AG09309 (cell line): ENCODE measurements around the gene FRS2.

ENCODE experiments used
- DNase-seq: peaks from one replicate; pipeline ENCODE4 v3.0.0-alpha.2; 2010; ENCODE audit warnings: low read depth
- H3K4me3 ChIP-seq: 2 replicates; pipeline ENCODE4 v1.5.1; 2011; ENCODE audit warnings: mild to moderate bottlenecking, low read depth, low read length, moderate library complexity; ENCODE audit not compliant: control insufficient read depth
- CTCF ChIP-seq: IDR thresholded peaks from 2 replicates; pipeline ENCODE4 v1.5.1; 2011; ENCODE audit warnings: mild to moderate bottlenecking, low read depth, low read length, inconsistent platforms; ENCODE audit not compliant: insufficient read depth, control insufficient read depth; ENCODE audit errors: missing control alignments

FRS2 gene

GRCh38 chr12:69619050-69619449 is 148.9 kb downstream of the FRS2 start:
- no peak for DNase-seq
- no peak for TF ChIP-seq CTCF
- H3K4me3 ChIP-seq = no peak overlapping the region

- no peak for DNase-seq
- no peak overlapping the region for H3K4me3 ChIP-seq
- no peak for TF ChIP-seq CTCF
Measured at GRCh38 chr12:69620077-69620476, 149.9 kb downstream of the FRS2 start.

GRCh38 chr12:69620921-69621320 is 150.7 kb downstream of the FRS2 start:
- no peak for TF ChIP-seq CTCF
- no peak overlapping the region for H3K4me3 ChIP-seq
- no peak for DNase-seq

- no peak for TF ChIP-seq CTCF
- H3K4me3 ChIP-seq = no peak overlapping the region
- DNase-seq = no peak
Measured at GRCh38 chr12:69621551-69621950, 151.4 kb downstream of the FRS2 start.

- no peak for TF ChIP-seq CTCF
- H3K4me3 ChIP-seq = no peak overlapping the region
- no peak for DNase-seq
Measured at GRCh38 chr12:69623970-69624369, 153.8 kb downstream of the FRS2 start.

GRCh38 chr12:69627501-69627900 is 157.3 kb downstream of the FRS2 start:
- no peak for TF ChIP-seq CTCF
- no peak overlapping the region for H3K4me3 ChIP-seq
- DNase-seq = no peak
